ENCODE results near the gene PSRC1.

The PSRC1 gene

GRCh38 chr1:109265741-109266330 lies 17.1 kb downstream of the PSRC1 start:
- no peak for TF ChIP-seq CTCF (IDR thresholded peaks at IDR 0.05; ENCODE audit: low read length, missing control alignments)
- DNase-seq (ENCODE audit: low read depth): no peak
- no peak overlapping the region for H3K4me3 ChIP-seq (replicated peaks; ENCODE audit: low read depth, low read length)

- no peak overlapping the region for H3K4me3 ChIP-seq (replicated peaks; ENCODE audit: low read depth, low read length)
- DNase-seq (ENCODE audit: low read depth): no peak
- no peak for TF ChIP-seq CTCF (IDR thresholded peaks at IDR 0.05; ENCODE audit: low read length, missing control alignments)
These were observed 17.9 kb downstream of the PSRC1 start for GRCh38 chr1:109265016-109265415.

DNA sequence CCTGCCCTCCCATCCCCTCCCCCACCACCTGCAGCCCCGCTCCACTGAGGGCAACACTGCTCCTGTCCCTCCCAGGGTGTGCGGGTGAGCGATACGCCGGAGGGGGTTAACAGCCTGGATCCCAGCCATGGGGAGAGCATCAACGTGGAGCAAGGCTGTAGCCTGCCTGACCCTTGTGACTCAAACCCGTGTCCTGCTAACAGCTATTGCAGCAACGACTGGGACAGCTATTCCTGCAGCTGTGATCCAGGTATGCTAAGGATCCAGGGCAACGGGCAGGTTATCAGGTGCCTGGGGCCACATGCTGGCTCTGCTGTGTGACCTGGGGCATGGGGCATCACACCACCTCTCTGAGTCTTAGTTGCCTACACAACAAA lies 18.6 kb downstream of the PSRC1 start:
- no peak overlapping the region for H3K4me3 ChIP-seq (replicated peaks; ENCODE audit: low read depth, low read length)
- no peak for DNase-seq (ENCODE audit: low read depth)
- no peak for TF ChIP-seq CTCF (IDR thresholded peaks at IDR 0.05; ENCODE audit: low read length, missing control alignments)

- no peak overlapping the region for H3K4me3 ChIP-seq (replicated peaks; ENCODE audit: low read depth, low read length)
- peak; percentile 98 for TF ChIP-seq CTCF (IDR thresholded peaks at IDR 0.05; ENCODE audit: low read length, missing control alignments)
- DNase-seq (ENCODE audit: low read depth): peak; percentile 85
These were observed 19.2 kb downstream of the PSRC1 start for GRCh38 chr1:109263597-109264378.

DNA sequence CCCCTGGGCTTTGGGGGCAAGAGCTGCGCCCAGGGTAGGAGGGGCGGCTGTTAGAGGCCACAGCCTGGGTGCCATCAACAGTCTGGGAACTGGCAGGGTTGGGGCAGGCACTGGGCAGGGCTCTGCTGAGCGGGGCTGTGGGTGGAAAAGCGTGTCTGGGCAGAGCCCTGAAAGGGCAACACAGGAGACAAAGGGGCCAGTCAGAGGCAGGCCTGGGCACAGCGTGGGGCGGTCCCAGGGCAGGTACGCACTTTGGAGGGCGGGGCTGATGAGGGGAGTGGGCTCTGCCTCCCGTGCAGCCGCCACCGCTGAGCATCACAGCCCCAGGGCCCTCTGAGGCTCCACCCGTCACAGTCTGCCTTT lies 19.7 kb downstream of the PSRC1 start:
- DNase-seq (ENCODE audit: low read depth): no peak
- no peak for TF ChIP-seq CTCF (IDR thresholded peaks at IDR 0.05; ENCODE audit: low read length, missing control alignments)
- H3K4me3 ChIP-seq (replicated peaks; ENCODE audit: low read depth, low read length): no peak overlapping the region

DNA sequence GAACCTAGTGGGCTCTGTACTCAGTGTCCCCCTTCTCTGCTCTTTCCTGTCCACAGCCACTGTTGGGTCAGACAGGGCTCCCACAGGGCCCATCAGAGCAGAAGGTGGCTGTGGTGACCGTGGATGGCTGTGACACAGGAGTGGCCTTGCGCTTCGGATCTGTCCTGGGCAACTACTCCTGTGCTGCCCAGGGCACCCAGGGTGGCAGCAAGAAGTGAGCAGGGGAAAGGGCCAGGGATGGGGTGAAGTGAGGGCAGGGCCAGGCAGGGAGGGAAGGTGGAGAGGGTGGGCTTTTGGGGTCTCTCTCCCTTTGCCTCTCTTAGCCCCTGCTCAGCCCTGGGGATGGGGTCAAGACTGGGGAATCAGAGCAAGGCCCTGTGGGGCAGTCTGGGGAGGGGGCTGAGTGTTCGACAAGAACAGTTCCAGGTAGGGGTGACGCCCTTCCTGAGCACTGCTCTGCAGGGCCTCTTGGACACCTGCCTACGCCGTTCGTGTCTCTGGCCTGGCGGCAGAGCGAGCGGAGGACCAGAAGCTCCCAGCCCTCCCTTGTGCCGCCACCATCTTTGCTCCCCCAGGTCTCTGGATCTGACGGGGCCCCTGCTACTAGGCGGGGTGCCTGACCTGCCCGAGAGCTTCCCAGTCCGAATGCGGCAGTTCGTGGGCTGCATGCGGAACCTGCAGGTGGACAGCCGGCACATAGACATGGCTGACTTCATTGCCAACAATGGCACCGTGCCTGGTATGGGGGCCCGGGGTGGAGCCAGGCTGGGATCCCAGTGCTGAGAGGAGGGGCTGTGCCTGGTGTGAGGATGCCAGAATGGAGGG lies 20.5 kb downstream of the PSRC1 start:
- H3K4me3 ChIP-seq (replicated peaks; ENCODE audit: low read depth, low read length): no peak overlapping the region
- DNase-seq (ENCODE audit: low read depth): no peak
- TF ChIP-seq CTCF (IDR thresholded peaks at IDR 0.05; ENCODE audit: low read length, missing control alignments): no peak

Data from fibroblast of pulmonary artery (primary cell).